ENCODE results near the gene PPT2. TPM values are rescaled to one million over a fixed set of nuclear protein-coding genes. Genes with fewer than 3 reads are reported as not detected.

PPT2 gene
- total RNA-seq, 1 experiment from 2014 or later = 120 TPM

GRCh38 chr6:32152769-32153563, 975 bp upstream of the PPT2 start:
- Histone ChIP-seq H3K27ac (peak overlapping the region; percentile 86), H3K9me3 (replicated peaks) (no peaks in the 10 kb centered on the region), H3K4me3 (peak overlapping the region; percentile 80), H3K36me3 (peaks cover 15% of the 10 kb centered on the region), H3K4me1 (peaks cover 5% of the 10 kb centered on the region), H3K27me3 (no peaks in the 10 kb centered on the region)
- DNase-seq = peak; percentile 35 to 57

GRCh38 chr6:32154514-32155161, 697 bp downstream of the PPT2 start:
- H3K36me3 ChIP-seq = peaks cover 24% of the 10 kb centered on the region
- peak overlapping the region; percentile 80 for H3K4me3 ChIP-seq
- H3K27ac ChIP-seq = peak overlapping the region; percentile 86
- H3K4me1 ChIP-seq = peaks cover 5% of the 10 kb centered on the region
- H3K27me3 ChIP-seq = no peaks in the 10 kb centered on the region
- peak; percentile 82 to 84 for DNase-seq
- H3K9me3 ChIP-seq (replicated peaks) = no peaks in the 10 kb centered on the region

GRCh38 chr6:32156891-32157290, 3.0 kb downstream of the PPT2 start:
- no peaks in the 10 kb centered on the region for H3K27me3 ChIP-seq
- H3K4me3 ChIP-seq = no peak overlapping the region
- peaks cover 27% of the 10 kb centered on the region for H3K36me3 ChIP-seq
- H3K27ac ChIP-seq = no peak overlapping the region
- H3K4me1 ChIP-seq = peaks cover 5% of the 10 kb centered on the region
- H3K9me3 ChIP-seq (replicated peaks) = no peaks in the 10 kb centered on the region
- DNase-seq = no peak

- no peak overlapping the region for H3K27ac ChIP-seq
- peaks cover 5% of the 10 kb centered on the region for H3K4me1 ChIP-seq
- DNase-seq = no peak
- no peak overlapping the region for H3K4me3 ChIP-seq
- H3K9me3 ChIP-seq (replicated peaks) = no peaks in the 10 kb centered on the region
- H3K27me3 ChIP-seq = no peaks in the 10 kb centered on the region
- peaks cover 27% of the 10 kb centered on the region for H3K36me3 ChIP-seq
These were observed 4.1 kb downstream of the PPT2 start for GRCh38 chr6:32158052-32158451.

- DNase-seq = no peak
- Histone ChIP-seq H3K4me3 (no peak overlapping the region), H3K4me1 (no peaks in the 10 kb centered on the region), H3K9me3 (replicated peaks) (no peaks in the 10 kb centered on the region), H3K36me3 (peaks cover 8% of the 10 kb centered on the region; the same call in 1 of the 2 replicates), H3K27ac (no peak overlapping the region), H3K27me3 (no peaks in the 10 kb centered on the region)
These were observed 9.8 kb downstream of the PPT2 start for GRCh38 chr6:32163559-32164258.

GRCh38 chr6:32164295-32164694, 10.4 kb downstream of the PPT2 start, which contains the start of gene EGFL8:
EGFL8 (plus strand) TSS chr6:32164595; CDS start chr6:32166166, 1,571 bp downstream.
- H3K36me3 ChIP-seq = peaks cover 7% of the 10 kb centered on the region; the same call in 1 of the 2 replicates
- no peaks in the 10 kb centered on the region for H3K9me3 ChIP-seq (replicated peaks)
- H3K4me3 ChIP-seq = no peak within 1 kb of the TSS
- no peaks in the 10 kb centered on the region for H3K27me3 ChIP-seq
- H3K4me1 ChIP-seq = no peaks in the 10 kb centered on the region
- no peak within 1 kb of the TSS for H3K27ac ChIP-seq
- no peak for DNase-seq

- no peak overlapping the region for H3K27ac ChIP-seq
- peaks cover 7% of the 10 kb centered on the region; the same call in 1 of the 2 replicates for H3K36me3 ChIP-seq
- no peaks in the 10 kb centered on the region for H3K9me3 ChIP-seq (replicated peaks)
- H3K27me3 ChIP-seq = no peaks in the 10 kb centered on the region
- H3K4me1 ChIP-seq = no peaks in the 10 kb centered on the region
- no peak overlapping the region for H3K4me3 ChIP-seq
- DNase-seq = no peak
These were observed 12.6 kb downstream of the PPT2 start for GRCh38 chr6:32166411-32167061.

GRCh38 chr6:32167154-32167760, 13.3 kb downstream of the PPT2 start:
- H3K4me1 ChIP-seq = no peaks in the 10 kb centered on the region

GRCh38 chr6:32167761-32168262, 13.9 kb downstream of the PPT2 start:
- no peak overlapping the region for H3K4me3 ChIP-seq
- no peaks in the 10 kb centered on the region for H3K9me3 ChIP-seq (replicated peaks)
- H3K4me1 ChIP-seq = no peaks in the 10 kb centered on the region
- DNase-seq = no peak
- H3K36me3 ChIP-seq = peaks cover 7% of the 10 kb centered on the region; the same call in 1 of the 2 replicates
- H3K27me3 ChIP-seq = no peaks in the 10 kb centered on the region
- H3K27ac ChIP-seq = no peak overlapping the region

More at GRCh38 chr6:32167154-32167760, 13.3 kb downstream of the PPT2 start:
- Histone ChIP-seq H3K27me3 (no peaks in the 10 kb centered on the region), H3K27ac (no peak overlapping the region), H3K9me3 (replicated peaks) (no peaks in the 10 kb centered on the region), H3K36me3 (peaks cover 7% of the 10 kb centered on the region; the same call in 1 of the 2 replicates), H3K4me3 (no peak overlapping the region)
- DNase-seq = no peak

- Histone ChIP-seq H3K9me3 (replicated peaks) (no peaks in the 10 kb centered on the region), H3K4me3 (no peak overlapping the region), H3K36me3 (peaks cover 7% of the 10 kb centered on the region; the same call in 1 of the 2 replicates), H3K27me3 (no peaks in the 10 kb centered on the region), H3K4me1 (no peaks in the 10 kb centered on the region), H3K27ac (no peak overlapping the region)
- DNase-seq = no peak
These were observed 14.4 kb downstream of the PPT2 start for GRCh38 chr6:32168350-32168749.

GRCh38 chr6:32168807-32169591, 15.1 kb downstream of the PPT2 start:
- Histone ChIP-seq H3K36me3 (peaks cover 7% of the 10 kb centered on the region; the same call in 1 of the 2 replicates), H3K4me3 (no peak overlapping the region), H3K9me3 (replicated peaks) (no peaks in the 10 kb centered on the region), H3K4me1 (no peaks in the 10 kb centered on the region), H3K27ac (no peak overlapping the region), H3K27me3 (no peaks in the 10 kb centered on the region)
- DNase-seq = no peak

- no peak for DNase-seq
- no peak overlapping the region for H3K4me3 ChIP-seq
- peaks cover 7% of the 10 kb centered on the region; the same call in 1 of the 2 replicates for H3K36me3 ChIP-seq
- H3K27ac ChIP-seq = no peak overlapping the region
- no peaks in the 10 kb centered on the region for H3K27me3 ChIP-seq
- H3K4me1 ChIP-seq = peaks cover 5% of the 10 kb centered on the region; the same call in 1 of the 2 replicates
- H3K9me3 ChIP-seq (replicated peaks) = no peaks in the 10 kb centered on the region
These were observed 16.4 kb downstream of the PPT2 start for GRCh38 chr6:32170294-32170693.

GRCh38 chr6:32171234-32171633, 17.3 kb downstream of the PPT2 start:
- peaks cover 5% of the 10 kb centered on the region; the same call in 1 of the 2 replicates for H3K4me1 ChIP-seq
- no peaks in the 10 kb centered on the region for H3K9me3 ChIP-seq (replicated peaks)
- no peak for DNase-seq
- H3K4me3 ChIP-seq = no peak overlapping the region
- H3K27me3 ChIP-seq = no peaks in the 10 kb centered on the region
- H3K27ac ChIP-seq = no peak overlapping the region
- peaks cover 5% of the 10 kb centered on the region; the same call in 1 of the 2 replicates for H3K36me3 ChIP-seq

All from SJCRH30 (cell line).